A549 treated with dexamethasone at 1 μM for 4 hours (cell line): Measurements from ENCODE around the gene SMIM20. TPM values are rescaled to one million over a fixed set of nuclear protein-coding genes. Genes with fewer than 3 reads are reported as not detected.

Experiments
- total RNA-seq: library from RNA; stranded (reverse); fragments of 200-300 nt; extraction: Qiagen RNA extraction; gene quantifications from 5 replicates; pipeline ENCODE4 v1.2.3, GENCODE V29; 2022

Gene SMIM20
- total RNA-seq = 23.1 to 30.3 TPM (median 23.6 TPM) in 5 replicates

DNA sequence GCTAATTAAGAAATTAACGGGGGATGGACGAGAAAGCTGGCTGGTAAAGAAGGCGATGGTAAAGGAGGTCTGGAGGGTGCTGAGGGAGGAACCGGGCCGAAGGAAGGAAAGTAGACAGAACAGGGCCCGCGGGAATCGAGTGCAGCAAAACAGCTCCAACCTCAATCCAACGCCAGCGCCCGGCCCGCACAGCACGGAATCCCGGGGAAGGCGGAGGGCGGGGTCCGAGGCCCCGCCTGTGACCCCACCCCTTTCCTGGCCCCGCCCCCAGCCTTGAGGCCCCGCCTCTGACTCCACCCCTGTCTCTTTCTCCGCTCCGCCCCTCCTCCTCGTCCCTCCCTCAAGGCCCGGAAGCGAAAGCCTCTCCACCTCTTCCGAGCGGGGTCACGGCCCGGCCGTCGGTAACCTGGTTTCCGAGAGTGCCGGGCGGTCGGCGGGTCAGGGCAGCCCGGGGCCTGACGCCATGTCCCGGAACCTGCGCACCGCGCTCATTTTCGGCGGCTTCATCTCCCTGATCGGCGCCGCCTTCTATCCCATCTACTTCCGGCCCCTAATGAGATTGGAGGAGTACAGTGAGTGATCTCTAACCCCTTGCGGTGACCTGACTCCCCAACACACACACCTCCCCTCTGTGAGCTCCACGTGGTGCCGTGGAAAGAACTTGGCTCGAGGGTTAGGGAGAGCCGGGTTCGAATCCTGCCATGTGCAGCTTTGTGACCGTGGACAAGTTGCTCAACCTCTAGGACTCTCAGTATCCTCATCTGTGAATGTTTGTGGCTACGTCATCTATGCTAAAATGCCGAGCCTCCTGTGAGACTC, at the start of gene SMIM20:
TSS of gene SMIM20 (plus strand) at position 370 of the 819 bp plus-strand sequence. CDS start at position 464, 94 bp downstream.

Other genes with a start within 250 kb of the SMIM20 start
- 21.7 to 33.7 TPM (median 27.9 TPM) in 5 replicates for gene SEL1L3, start 51.2 kb upstream of the SMIM20 start, total RNA-seq